ENCODE results near the gene TMEM259.

Gene TMEM259

DNA sequence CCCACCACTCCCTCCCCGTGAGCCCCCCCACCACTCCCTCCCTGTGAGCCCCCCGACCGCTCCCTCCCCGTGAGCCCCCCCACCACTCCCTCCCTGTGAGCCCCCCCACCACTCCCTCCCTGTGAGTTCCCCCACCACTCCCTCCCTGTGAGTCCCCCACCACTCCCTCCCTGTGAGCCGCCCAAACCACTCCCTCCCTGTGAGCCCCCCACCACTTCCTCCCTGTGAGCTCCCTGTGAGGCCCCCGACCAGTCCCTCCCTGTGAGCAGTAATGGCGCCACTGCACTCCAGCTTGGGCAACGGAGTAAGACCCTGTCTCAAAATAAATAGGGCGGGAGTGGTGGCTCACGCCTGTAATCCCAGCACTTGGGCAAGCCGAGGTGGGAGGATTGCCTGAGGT, 28.9 kb upstream of the TMEM259 start:
- no peaks in the 10 kb centered on the region; the same call in 1 of the 2 replicates for H3K36me3 ChIP-seq (ENCODE audit: insufficient read depth, low read length)
- H3K9ac ChIP-seq (ENCODE audit: low read depth, low read length), result no peak overlapping the region
- no peaks in the 10 kb centered on the region for H3K9me3 ChIP-seq (ENCODE audit: control insufficient read depth, insufficient read depth, low read length)
- no peaks in the 10 kb centered on the region for H3K4me1 ChIP-seq (ENCODE audit: insufficient read depth, low read length)

DNA sequence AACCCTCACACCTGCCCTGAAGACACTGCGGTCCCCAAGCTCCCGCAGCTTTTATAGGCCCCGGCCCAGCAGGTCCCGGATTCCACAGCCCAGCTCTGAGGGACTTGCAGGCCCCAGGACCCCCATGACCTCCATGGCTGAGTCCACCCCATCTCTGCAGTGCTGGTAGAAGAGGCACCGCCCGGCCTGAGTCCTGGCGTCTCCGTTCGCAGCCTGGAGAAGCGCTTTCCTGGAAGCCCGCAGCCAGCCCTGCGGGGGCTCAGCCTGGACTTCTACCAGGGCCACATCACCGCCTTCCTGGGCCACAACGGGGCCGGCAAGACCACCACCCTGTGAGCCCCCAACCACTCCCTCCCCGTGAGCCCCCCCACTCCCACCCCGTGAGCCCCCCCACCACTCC, 28.2 kb upstream of the TMEM259 start:
- no peaks in the 10 kb centered on the region for H3K4me1 ChIP-seq (ENCODE audit: insufficient read depth, low read length)
- no peaks in the 10 kb centered on the region for H3K9me3 ChIP-seq (ENCODE audit: control insufficient read depth, insufficient read depth, low read length)
- H3K36me3 ChIP-seq (ENCODE audit: insufficient read depth, low read length), result no peaks in the 10 kb centered on the region; the same call in 1 of the 2 replicates
- H3K9ac ChIP-seq (ENCODE audit: low read depth, low read length), result no peak overlapping the region

DNA sequence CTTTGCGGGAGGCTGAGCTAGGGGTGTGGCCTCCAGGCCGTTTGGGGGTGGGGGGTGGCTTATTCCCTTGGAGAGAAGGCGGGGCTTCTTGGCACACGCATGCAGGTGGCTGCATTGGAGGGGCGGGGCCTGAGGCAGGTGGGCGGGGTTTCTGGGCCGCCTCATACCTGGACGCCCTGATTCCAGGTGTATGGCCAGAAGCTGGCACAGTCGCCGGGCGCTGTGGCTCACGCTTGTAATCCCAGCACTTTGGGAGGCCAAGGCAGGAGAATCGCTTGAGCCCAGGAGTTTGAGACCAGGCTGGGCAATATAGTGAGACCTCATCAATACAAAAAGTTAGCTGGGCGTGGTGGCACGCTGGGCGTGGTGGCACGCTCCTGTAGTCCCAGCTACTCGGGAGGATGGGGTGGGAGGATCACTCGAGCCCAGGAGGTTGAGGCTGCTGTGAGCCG, 26.8 kb upstream of the TMEM259 start:
- Histone ChIP-seq H3K36me3 (ENCODE audit: insufficient read depth, low read length) (no peaks in the 10 kb centered on the region; the same call in 1 of the 2 replicates), H3K9ac (ENCODE audit: low read depth, low read length) (no peak overlapping the region), H3K9me3 (ENCODE audit: control insufficient read depth, insufficient read depth, low read length) (no peaks in the 10 kb centered on the region), H3K4me1 (ENCODE audit: insufficient read depth, low read length) (no peaks in the 10 kb centered on the region)

DNA sequence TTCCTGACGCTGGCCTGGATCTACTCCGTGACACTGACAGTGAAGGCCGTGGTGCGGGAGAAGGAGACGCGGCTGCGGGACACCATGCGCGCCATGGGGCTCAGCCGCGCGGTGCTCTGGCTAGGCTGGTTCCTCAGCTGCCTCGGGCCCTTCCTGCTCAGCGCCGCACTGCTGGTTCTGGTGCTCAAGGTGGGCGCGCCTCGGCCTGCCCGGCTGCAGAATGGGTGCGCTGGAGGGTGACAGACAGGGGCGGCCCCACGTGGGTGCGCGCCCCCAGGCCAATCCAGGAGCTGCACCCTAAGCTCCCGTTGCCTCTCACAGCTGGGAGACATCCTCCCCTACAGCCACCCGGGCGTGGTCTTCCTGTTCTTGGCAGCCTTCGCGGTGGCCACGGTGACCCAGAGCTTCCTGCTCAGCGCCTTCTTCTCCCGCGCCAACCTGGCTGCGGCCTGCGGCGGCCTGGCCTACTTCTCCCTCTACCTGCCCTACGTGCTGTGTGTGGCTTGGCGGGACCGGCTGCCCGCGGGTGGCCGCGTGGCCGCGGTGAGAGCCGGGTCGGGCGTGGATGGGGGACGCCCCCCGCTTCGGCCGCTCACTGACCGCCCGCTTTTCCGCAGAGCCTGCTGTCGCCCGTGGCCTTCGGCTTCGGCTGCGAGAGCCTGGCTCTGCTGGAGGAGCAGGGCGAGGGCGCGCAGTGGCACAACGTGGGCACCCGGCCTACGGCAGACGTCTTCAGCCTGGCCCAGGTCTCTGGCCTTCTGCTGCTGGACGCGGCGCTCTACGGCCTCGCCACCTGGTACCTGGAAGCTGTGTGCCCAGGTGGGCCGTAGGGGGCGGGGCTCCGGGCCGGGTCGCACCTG, 26.1 kb upstream of the TMEM259 start:
- Histone ChIP-seq H3K36me3 (ENCODE audit: insufficient read depth, low read length) (no peaks in the 10 kb centered on the region; the same call in 1 of the 2 replicates), H3K4me1 (ENCODE audit: insufficient read depth, low read length) (no peaks in the 10 kb centered on the region), H3K9ac (ENCODE audit: low read depth, low read length) (no peak overlapping the region), H3K9me3 (ENCODE audit: control insufficient read depth, insufficient read depth, low read length) (no peaks in the 10 kb centered on the region)

DNA sequence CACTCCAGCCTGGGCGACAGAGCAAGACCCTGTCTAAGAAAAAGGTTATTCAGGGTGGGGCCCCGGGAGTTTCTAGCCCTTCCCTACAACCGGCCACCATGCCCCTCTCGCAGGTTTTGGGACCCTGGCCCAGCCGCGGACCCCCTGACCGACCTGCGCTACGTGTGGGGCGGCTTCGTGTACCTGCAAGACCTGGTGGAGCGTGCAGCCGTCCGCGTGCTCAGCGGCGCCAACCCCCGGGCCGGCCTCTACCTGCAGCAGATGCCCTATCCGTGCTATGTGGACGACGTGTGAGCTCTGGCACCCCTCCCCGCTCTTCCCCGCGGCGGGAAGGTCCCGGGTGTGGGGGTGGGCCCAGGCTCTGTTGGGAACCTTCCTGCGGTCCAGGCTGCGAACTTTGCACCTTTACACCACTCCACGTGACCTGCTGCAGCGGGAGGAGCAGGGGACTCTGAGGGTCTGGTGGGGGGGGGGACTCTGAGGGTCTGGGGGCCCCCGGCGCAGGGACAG, 25.2 kb upstream of the TMEM259 start:
- Histone ChIP-seq H3K9ac (ENCODE audit: low read depth, low read length) (no peak overlapping the region), H3K36me3 (ENCODE audit: insufficient read depth, low read length) (no peaks in the 10 kb centered on the region), H3K9me3 (ENCODE audit: control insufficient read depth, insufficient read depth, low read length) (no peaks in the 10 kb centered on the region), H3K4me1 (ENCODE audit: insufficient read depth, low read length) (no peaks in the 10 kb centered on the region)

DNA sequence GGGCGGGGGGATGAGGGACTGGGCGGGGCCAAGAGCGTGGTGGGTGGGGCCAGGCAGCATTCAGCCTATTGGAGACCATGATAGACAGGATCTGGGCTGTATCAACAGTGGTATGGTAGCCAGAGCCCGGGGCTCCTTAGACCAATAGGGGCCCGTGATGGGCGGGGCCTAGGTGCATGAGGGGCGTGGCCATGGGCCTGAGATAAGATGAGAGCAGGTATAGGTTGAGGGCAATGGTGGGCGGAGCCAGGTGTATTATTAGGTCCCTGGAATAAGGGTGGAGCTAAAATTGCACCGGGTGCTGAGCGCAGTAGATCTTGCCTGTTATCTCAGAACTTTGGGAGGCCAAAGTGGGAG, 24.3 kb upstream of the TMEM259 start:
- H3K9ac ChIP-seq (ENCODE audit: low read depth, low read length), result no peak overlapping the region
- no peaks in the 10 kb centered on the region for H3K4me1 ChIP-seq (ENCODE audit: insufficient read depth, low read length)
- H3K36me3 ChIP-seq (ENCODE audit: insufficient read depth, low read length), result no peaks in the 10 kb centered on the region
- no peaks in the 10 kb centered on the region for H3K9me3 ChIP-seq (ENCODE audit: control insufficient read depth, insufficient read depth, low read length)

DNA sequence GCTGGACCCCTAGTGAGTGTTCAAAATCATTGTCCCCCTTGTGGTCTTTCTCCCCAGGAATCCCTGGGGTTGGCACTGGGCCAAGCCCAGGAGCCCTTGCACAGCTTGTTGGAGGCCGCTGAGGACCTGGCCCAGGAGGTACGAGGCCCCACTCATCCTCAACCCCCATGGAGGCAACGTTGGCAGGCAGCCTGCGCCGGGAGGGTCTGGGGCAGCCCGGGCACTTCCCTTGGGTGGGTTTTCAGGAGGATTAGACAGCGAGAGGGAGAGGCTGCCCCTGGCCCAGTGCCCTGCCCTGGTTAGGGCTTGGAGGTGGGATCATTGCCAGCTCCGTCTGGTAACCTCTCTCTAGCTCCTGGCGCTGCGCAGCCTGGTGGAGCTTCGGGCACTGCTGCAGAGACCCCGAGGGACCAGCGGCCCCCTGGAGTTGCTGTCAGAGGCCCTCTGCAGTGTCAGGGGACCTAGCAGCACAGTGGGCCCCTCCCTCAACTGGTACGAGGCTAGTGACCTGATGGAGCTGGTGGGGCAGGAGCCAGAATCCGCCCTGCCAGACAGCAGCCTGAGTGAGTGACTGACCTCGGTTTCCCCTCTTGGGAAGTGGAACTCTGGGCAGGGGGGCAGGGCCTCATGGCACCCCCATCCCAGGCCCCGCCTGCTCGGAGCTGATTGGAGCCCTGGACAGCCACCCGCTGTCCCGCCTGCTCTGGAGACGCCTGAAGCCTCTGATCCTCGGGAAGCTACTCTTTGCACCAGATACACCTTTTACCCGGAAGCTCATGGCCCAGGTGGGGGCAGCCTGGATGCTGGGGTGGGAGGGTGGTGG, 22.0 kb upstream of the TMEM259 start:
- Histone ChIP-seq H3K36me3 (ENCODE audit: insufficient read depth, low read length) (no peaks in the 10 kb centered on the region), H3K9ac (ENCODE audit: low read depth, low read length) (no peak overlapping the region), H3K9me3 (ENCODE audit: control insufficient read depth, insufficient read depth, low read length) (no peaks in the 10 kb centered on the region), H3K4me1 (ENCODE audit: insufficient read depth, low read length) (no peaks in the 10 kb centered on the region)

DNA sequence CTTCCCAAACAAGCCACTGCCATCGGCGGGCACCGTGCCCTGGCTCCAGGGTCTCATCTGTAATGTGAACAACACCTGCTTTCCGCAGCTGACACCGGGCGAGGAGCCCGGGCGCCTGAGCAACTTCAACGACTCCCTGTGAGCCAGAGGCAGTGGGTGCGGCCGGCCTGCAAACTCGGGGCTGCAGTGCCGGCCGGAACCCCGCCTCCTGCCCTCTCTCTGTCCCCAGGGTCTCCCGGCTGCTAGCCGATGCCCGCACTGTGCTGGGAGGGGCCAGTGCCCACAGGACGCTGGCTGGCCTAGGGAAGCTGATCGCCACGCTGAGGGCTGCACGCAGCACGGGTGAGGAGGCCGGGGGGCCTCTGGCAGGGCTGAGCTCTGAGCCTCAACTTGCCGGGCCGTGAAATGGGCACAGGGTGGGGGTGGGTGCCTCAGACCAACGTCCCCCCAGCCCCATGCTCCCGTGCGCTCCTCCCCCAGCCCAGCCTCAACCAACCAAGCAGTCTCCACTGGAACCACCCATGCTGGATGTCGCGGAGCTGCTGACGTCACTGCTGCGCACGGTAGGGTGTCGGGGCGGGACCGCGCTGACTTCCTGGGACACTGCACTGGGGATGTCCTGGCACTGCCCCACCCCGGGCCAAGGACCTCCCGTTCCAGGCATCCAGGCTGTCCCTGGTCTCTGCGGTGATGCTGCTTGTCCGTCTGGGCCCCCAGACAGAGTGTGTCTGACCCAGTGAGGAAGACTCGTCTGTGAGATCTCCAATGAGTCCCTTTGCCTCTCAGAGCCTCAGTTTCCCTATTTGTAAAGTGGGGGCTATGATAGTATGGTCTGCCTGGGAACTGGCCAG, 21.1 kb upstream of the TMEM259 start:
- no peaks in the 10 kb centered on the region for H3K4me1 ChIP-seq (ENCODE audit: insufficient read depth, low read length)
- H3K9ac ChIP-seq (ENCODE audit: low read depth, low read length), result no peak overlapping the region
- no peaks in the 10 kb centered on the region for H3K36me3 ChIP-seq (ENCODE audit: insufficient read depth, low read length)
- no peaks in the 10 kb centered on the region for H3K9me3 ChIP-seq (ENCODE audit: control insufficient read depth, insufficient read depth, low read length)

DNA sequence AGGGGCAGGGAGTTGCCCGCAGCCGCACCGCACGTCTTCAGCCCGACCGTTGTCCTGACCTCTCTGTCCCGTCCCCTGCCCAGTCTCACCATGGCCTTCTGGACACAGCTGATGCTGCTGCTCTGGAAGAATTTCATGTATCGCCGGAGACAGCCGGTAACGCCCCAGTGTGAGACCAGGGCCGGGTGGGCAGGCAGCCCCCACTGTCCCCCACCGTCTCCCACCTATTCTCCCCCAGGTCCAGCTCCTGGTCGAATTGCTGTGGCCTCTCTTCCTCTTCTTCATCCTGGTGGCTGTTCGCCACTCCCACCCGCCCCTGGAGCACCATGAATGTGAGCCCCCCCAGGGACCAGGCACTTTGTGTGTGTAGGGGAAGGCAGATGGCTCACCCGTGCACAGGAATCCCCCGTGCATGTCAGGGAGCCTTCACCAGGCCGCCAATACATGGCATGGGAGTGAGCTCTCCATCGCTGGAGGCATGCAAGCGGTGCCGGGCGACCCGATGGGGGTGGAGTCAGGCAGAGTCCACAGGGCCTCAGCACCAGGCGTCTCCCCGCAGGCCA, 20.4 kb upstream of the TMEM259 start:
- Histone ChIP-seq H3K4me1 (ENCODE audit: insufficient read depth, low read length) (no peaks in the 10 kb centered on the region), H3K36me3 (ENCODE audit: insufficient read depth, low read length) (peaks cover under 1% of the 10 kb centered on the region; the same call in 1 of the 2 replicates), H3K9ac (ENCODE audit: low read depth, low read length) (peak overlapping the region; percentile 65; the same call in 1 of the 2 replicates), H3K9me3 (ENCODE audit: control insufficient read depth, insufficient read depth, low read length) (no peaks in the 10 kb centered on the region)

DNA sequence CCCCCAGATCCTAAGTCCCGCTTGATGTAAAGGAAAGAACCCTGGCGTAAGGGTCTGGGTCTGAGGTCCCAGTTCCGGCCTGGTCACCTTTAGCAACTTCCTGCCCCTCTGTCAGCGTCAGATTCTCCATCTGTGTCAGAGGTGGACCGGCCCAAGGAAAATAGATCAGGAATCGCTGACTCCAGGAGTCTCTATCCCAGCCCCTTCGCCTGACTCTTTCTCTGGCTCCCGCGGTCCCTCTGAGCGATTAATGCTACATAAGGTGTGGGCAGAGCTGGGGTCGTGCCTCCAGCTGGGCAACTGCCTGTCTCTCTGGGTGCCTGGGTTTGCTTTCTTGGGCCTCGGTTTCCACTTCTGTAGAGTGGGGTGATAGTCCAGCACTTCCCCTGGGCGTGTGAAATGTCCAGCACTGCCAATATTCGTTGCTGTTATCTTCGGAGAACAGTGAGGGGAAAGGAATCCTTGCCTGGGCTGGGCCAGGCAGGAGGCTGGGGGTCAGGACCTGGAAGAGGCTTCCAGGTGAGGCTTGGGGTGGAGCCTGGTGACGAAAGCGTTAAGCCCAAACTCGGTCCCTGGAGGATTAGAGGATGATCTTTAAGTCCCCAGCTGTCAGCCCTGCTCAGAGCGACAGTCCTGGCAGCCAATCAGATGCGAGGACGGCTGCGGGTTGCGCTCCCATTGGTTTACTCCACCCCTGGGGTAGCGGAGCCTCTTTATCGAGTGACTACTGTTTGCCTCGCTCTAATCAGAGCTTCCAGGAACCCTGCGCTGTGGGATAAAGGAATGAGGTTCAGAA, 19.8 kb upstream of the TMEM259 start:
- peak overlapping the region; percentile 65 for H3K9ac ChIP-seq (ENCODE audit: low read depth, low read length)
- H3K36me3 ChIP-seq (ENCODE audit: insufficient read depth, low read length), result peaks cover 5% of the 10 kb centered on the region; the same call in 1 of the 2 replicates
- no peaks in the 10 kb centered on the region for H3K9me3 ChIP-seq (ENCODE audit: control insufficient read depth, insufficient read depth, low read length)
- no peaks in the 10 kb centered on the region for H3K4me1 ChIP-seq (ENCODE audit: insufficient read depth, low read length)

DNA sequence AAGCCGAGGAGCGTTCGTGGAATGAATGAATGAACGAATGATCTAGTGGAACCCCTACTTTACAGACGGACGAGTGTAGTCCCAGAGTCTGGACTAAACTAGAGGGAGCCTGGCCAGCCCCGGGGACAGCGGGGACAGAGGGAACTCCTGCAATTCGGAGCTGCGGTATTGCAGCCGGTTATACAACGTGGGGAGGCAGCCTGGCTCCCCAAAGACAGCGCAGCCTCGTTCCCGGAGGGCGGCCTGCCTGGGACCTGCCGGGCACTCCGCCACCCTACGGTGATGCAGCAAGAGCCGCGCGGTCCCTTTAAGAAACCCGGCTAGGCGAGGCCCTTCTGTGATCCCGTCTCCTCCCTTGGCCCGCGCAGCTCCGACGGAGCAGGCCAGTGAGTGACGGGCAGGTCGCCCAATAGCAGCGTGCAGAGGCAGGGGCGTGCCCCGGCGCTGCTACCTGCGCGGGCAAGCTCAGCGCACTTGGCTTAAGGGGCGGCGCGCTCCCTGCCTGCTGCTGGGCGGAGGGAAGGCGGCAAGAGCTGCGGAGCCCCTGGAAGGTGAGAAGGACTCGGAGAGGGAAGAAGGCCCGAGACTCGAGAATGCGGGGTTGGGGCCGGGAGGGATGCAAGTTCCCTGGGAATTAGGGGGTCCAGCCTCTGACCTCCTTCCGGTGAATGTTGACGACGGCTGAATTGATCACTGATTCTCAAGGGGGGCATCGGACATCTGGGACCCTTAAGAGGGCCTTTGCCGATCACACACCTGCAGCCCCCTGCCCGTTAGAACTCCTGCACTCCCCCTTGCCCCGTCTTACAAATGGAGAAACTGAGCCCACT, 18.9 kb upstream of the TMEM259 start, which contains the start of gene ABCA7:
Gene ABCA7, plus strand, starts transcription at position 462 of the 830 bp plus-strand sequence. CDS start 1,255 bp downstream, outside the sequence.
- no peaks in the 10 kb centered on the region for H3K4me1 ChIP-seq (ENCODE audit: insufficient read depth, low read length)
- no peaks in the 10 kb centered on the region for H3K9me3 ChIP-seq (ENCODE audit: control insufficient read depth, insufficient read depth, low read length)
- peak within 1 kb of the TSS; percentile 65 for H3K9ac ChIP-seq (ENCODE audit: low read depth, low read length)
- peaks cover 5% of the 10 kb centered on the region; the same call in 1 of the 2 replicates for H3K36me3 ChIP-seq (ENCODE audit: insufficient read depth, low read length)

DNA sequence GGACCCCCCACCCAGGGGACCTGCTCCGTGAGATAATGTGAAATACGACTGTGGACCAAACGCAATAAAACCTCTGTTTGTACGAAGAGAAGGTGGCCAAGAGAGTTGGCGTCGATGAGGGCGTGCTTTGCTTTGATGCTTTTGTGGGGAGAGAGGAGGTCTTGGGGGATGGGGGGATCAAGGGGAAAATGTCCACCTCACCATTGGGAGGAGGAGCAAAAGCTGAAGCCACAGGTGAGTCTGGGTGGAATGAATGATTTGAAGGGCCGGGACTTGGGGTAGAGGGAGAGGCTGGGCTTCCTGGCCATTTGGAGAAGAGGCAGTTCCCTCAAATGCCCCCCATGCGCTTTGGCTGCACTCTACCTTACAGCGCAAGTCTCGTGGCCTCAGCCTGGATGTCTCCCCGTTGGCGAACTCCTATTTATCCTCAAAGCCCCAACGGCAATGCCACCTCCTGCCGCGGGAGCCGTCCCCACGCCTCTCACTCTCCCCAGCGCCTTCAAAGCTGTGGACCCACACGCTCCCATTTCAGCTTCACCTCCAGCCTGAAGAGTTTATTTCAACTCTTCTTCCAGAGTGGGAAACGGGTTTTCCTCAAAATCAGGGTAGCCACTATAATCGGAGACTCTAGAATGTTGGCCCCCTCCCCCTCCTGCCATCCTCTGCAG, 18.2 kb upstream of the TMEM259 start:
- H3K9ac ChIP-seq (ENCODE audit: low read depth, low read length), result peak overlapping the region; percentile 28; the same call in 1 of the 2 replicates
- H3K4me1 ChIP-seq (ENCODE audit: insufficient read depth, low read length), result no peaks in the 10 kb centered on the region
- no peaks in the 10 kb centered on the region for H3K9me3 ChIP-seq (ENCODE audit: control insufficient read depth, insufficient read depth, low read length)

More for the DNA sequence above, 18.2 kb upstream of the TMEM259 start:
- peaks cover 5% of the 10 kb centered on the region; the same call in 1 of the 2 replicates for H3K36me3 ChIP-seq (ENCODE audit: insufficient read depth, low read length)

Data from ES-I3 (cell line).